Measurements from ENCODE around the gene IFIH1. TPM values are rescaled to one million over a fixed set of nuclear protein-coding genes. Genes with fewer than 3 reads are reported as not detected.

Gene IFIH1
- total and polyA plus RNA-seq, 2 of the 8 experiments (the other 6 are each of a cell fraction or from before 2014, with no cell fraction given), result 0.32 to 2.0 TPM

GRCh38 chr2:162282765-162283425 is 35.6 kb downstream of the IFIH1 start:
- Histone ChIP-seq H4K5ac (ENCODE audit: insufficient read length, low read depth, low read length) (no peak overlapping the region), H4K91ac (replicated peaks; ENCODE audit: insufficient read length, low read length) (no peak overlapping the region), H3K4ac (replicated peaks; ENCODE audit: insufficient read length, low read depth, low read length) (no peak overlapping the region), H2BK120ac (replicated peaks; ENCODE audit: low read depth, low read length) (no peak overlapping the region), H3K23ac (ENCODE audit: insufficient read length) (no peak overlapping the region), H3K79me2 (ENCODE audit: control insufficient read depth in 1 of 2, insufficient read depth in 2 of 2, low read length in 2 of 2) (no peaks in the 10 kb centered on the region), H2AK5ac (ENCODE audit: low read depth, low read length) (no peak overlapping the region), H3K23me2 (ENCODE audit: low read depth, low read length) (no peaks in the 10 kb centered on the region), H3K36me3 (ENCODE audit: control insufficient read depth in 2 of 4, insufficient read depth in 4 of 4, low read length in 3 of 4) (no peaks in the 10 kb centered on the region), H3K18ac (ENCODE audit: extremely low read depth, low read length) (no peak overlapping the region), H3K27ac (ENCODE audit: low read depth, low read length) (no peak overlapping the region), H4K8ac (ENCODE audit: extremely low read depth, insufficient read depth, low read length) (no peak overlapping the region), H3K4me2 (ENCODE audit: insufficient read depth in 1 of 2, low read depth in 2 of 2, low read length in 2 of 2) (no peak overlapping the region), H3K4me3 (ENCODE audit: extremely low read depth in 1 of 4, insufficient read depth in 2 of 4, low read depth in 3 of 4, low read length in 4 of 4) (no peak overlapping the region), H3K56ac (replicated peaks; ENCODE audit: insufficient read length, low read depth, low read length) (no peak overlapping the region), H2BK15ac (ENCODE audit: low read length) (no peak overlapping the region), H3K79me1 (ENCODE audit: low read depth, low read length) (no peaks in the 10 kb centered on the region), H2BK20ac (ENCODE audit: low read length) (no peak overlapping the region), H3K27me3 (replicated peaks in 1 of 4; ENCODE audit: control insufficient read depth in 3 of 4, extremely low read depth in 1 of 4, insufficient read depth in 3 of 4, low read length in 3 of 4) (no peaks in the 10 kb centered on the region), H4K20me1 (replicated peaks in 1 of 2; ENCODE audit: control insufficient read depth in 1 of 2, insufficient read depth in 2 of 2, low read length in 2 of 2) (no peaks in the 10 kb centered on the region), H3K9ac (replicated peaks in 1 of 4; ENCODE audit: extremely low read depth in 1 of 4, low read depth in 3 of 4, low read length in 3 of 4) (no peak overlapping the region), H3K9me3 (ENCODE audit: insufficient read depth in 2 of 2, low read depth in 1 of 2, low read length in 1 of 2) (no peaks in the 10 kb centered on the region), H2BK5ac (ENCODE audit: low read depth, low read length) (no peak overlapping the region), H2AFZ (ENCODE audit: low read length) (no peak overlapping the region), H3K14ac (ENCODE audit: insufficient read length) (no peak overlapping the region), H3K4me1 (replicated peaks in 1 of 4; ENCODE audit: control insufficient read depth in 3 of 4, insufficient read depth in 4 of 4, low read length in 3 of 4) (no peaks in the 10 kb centered on the region), H2BK12ac (ENCODE audit: low read depth, low read length) (no peak overlapping the region)
- ChIA-PET CTCF (ENCODE audit: partially characterized antibody) (interaction anchor here (0.9 to 6.4 kb wide), 8 partner anchors 14 to 128 kb away, joined by 3 to 55 read pairs (median 3); no protein-coding TSS in a partner anchor), POLR2A (ENCODE audit: partially characterized antibody) (no interaction called here)
- 84% methylated on average over 4 of the region's 4 CpGs; no CpG with 5 or more reads in 1 of the 2 experiments for WGBS, 2 experiments (ENCODE audit: extremely low coverage in 1 of 2, insufficient coverage in 1 of 2, insufficient read length in 1 of 2, insufficient replicate concordance in 2 of 2, low coverage in 1 of 2, low lambda C conversion rate in 2 of 2, missing lambda C conversion rate in 1 of 2)
- DNase-seq (ENCODE audit: low read depth in 1 of 2, low spot score in 2 of 2), result no peak
- no peak for FAIRE-seq
- TF ChIP-seq RBBP5 (IDR thresholded peaks at IDR 0.05; ENCODE audit: borderline replicate concordance, low read depth, low read length) (no peak), CTBP2 (IDR thresholded peaks at IDR 0.05; ENCODE audit: borderline replicate concordance, insufficient read depth, insufficient read length, low read length) (no peak), SIRT6 (IDR thresholded peaks at IDR 0.05; ENCODE audit: low read length) (no peak), HDAC6 (IDR thresholded peaks at IDR 0.05; ENCODE audit: low read depth, low read length) (no peak), MAX (IDR thresholded peaks at IDR 0.05) (no peak), TAF7 (optimal IDR thresholded peaks at IDR 0.05; ENCODE audit: borderline replicate concordance, low read depth, low read length) (no peak), USF2 (IDR thresholded peaks at IDR 0.05; ENCODE audit: low read length) (no peak), RNF2 (IDR thresholded peaks at IDR 0.05; ENCODE audit: borderline replicate concordance, low read depth, low read length, missing control alignments, poor library complexity, severe bottlenecking) (no peak), JUND (IDR thresholded peaks at IDR 0.05; ENCODE audit: low read length) (no peak)

Data from H1 (cell line).